Measurements from ENCODE around the gene SRRM3. TPM values are rescaled to one million over a fixed set of nuclear protein-coding genes. Genes with fewer than 3 reads are reported as not detected.
"Not testable (repeated sequence)": the region's sequence is repeated elsewhere in the genome, so short reads cannot be mapped to it uniquely, and the experiment has no call there.

Gene SRRM3
- total RNA-seq, 1 experiment from 2014 or later, result 3.8 TPM

DNA sequence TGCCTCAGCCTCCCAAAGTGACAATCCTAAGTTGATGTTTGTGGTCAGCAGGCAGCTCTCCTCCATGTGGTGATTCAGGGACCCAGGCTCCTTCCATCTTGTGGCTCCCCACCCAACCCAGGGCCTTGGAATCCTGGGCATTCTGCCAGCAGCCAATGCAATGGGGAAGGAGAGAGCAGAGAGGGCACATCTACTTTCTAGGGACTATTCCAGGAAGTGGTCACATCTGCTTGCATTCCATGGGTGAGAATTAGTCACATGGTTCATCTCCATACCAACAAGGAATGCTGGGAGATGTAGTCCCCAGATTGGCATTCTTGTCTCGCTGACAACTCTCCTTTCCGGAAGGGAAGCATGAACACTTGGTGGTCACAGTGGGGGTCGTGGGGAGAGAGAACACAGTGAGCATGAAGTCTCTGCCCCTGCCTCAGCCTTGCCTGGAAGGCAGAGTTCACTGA lies 9.9 kb upstream of the SRRM3 start:
- DNase-seq (ENCODE audit: low spot score), result peak; percentile 70

- no peak for DNase-seq (ENCODE audit: low spot score)
Observed at GRCh38 chr7:76193466-76193865, 8.2 kb upstream of the SRRM3 start.

DNA sequence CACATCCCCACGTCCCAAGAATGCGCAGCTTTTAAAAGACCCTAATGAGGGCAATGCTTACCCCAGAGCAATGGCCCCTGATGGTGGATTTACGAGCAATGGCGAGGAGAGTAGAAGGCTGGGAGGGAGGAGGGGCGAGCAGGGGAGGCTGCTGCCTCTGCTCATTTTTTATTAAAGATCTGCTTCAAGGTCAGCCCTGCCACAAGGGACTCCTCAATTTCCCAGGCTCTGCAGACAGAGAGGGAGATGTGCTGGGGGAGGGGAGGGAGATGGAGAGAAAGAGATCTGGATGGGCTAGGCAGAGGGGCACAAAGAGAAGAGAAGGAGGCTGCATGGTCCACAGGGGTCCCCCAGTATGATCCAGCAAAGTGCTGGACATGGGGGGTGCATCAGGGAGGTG lies 7.8 kb upstream of the SRRM3 start:
- DNase-seq (ENCODE audit: low spot score), result no peak

DNA sequence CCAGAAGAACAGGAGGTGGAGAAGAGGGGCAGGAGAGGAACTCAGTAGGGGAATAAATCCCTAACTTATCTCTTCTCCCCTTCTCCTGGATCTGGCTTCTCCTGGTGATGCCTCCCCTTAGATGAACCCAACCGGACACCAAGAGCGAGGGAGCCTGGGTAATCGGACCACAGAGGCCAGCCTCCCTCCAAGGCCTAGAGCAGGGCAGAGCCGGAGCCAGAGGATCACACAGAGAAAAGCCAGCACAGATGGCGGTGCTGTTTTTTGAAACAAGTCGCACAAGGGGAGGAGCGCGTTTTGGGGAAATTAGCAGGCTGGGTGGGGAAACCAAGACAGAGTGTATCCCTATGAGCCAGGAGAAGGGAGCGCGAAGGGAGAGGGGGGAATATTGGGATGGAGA lies 4.9 kb upstream of the SRRM3 start:
- DNase-seq (ENCODE audit: low spot score), result no peak

DNA sequence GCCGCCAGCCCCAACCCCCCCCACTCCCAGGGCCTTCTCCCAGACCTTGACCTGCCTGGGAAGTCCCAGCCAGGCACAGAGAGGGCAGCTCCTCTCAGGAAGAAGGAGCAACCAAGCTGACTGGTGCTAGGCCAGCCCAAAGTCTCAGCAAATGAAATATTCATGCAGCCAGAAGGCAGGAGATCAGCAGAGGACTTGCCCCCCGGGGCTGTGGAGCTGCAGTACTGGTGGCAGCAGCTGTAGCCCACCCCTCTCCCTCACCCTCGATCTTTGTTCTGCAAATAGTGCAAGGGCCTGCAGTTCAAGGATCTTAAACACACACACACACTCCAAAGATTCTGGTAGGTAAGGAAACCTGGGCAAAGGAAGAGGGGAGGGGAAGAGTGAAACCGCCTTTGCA lies 3.5 kb upstream of the SRRM3 start:
- no peak for DNase-seq (ENCODE audit: low spot score)

DNA sequence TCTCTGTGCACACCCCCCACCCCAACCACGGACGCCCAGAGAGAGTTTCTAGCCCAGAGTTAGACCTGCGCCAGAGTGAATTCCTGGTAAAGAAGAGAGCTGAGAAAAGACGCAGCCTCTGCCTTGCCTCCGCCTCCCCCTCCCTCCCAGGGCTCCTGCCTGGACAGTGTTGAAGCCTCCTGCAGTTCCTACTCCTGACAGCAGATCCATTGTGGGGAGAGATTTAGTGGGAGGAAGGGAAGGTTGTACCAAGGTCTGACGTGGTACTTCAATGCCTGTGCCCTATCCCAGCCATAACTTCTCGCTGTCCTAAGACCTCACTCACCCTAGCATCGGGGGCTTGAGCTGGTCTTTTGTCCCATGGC lies 952 bp downstream of the SRRM3 start:
- no peak for DNase-seq (ENCODE audit: low spot score)

GRCh38 chr7:76204147-76204546 lies 2.5 kb downstream of the SRRM3 start:
- no peak for DNase-seq (ENCODE audit: low spot score)

DNA sequence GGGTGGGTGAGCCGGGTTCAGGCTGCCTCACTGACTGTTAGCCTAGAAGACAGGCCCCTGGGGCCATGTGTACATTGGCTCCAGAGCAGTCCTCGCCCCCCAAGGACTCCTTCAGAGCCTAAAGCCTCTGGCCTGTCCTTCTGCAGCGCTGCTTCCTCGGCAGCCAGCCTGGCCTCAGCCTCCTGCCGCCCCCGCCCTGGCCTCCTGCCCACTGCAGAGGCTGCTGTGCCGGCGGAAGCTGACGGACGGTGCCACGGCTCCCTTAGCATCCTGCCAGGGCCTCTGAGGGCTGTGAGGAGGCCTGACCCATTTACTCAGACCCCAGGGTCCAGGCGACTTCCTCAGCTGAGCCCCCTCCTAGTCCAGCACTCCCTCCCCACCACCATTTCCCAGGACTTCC lies 4.9 kb downstream of the SRRM3 start:
- DNase-seq (ENCODE audit: low spot score), result no peak

DNA sequence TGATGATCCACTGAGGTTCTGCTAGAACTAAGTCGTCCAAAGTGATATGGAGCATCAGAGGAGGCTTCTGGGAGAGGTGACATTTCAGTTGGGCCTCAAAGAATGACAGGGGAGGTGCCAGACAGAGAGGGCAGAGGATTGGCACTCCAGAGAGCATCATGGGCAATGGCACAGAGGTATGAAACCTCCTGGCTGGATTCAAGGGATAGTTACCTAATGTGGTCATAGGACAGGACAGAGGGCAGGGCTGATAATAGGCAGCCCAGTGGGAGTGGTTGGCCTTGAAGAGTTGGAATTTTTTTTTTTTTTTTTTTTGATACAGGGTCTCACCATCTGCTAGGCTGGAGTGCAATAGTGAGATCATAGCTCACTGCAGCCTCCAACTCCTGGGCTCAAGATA lies 7.6 kb downstream of the SRRM3 start:
- no peak for DNase-seq (ENCODE audit: low spot score)

GRCh38 chr7:76211216-76211615 lies 9.5 kb downstream of the SRRM3 start:
- DNase-seq (ENCODE audit: low spot score), result no peak

DNA sequence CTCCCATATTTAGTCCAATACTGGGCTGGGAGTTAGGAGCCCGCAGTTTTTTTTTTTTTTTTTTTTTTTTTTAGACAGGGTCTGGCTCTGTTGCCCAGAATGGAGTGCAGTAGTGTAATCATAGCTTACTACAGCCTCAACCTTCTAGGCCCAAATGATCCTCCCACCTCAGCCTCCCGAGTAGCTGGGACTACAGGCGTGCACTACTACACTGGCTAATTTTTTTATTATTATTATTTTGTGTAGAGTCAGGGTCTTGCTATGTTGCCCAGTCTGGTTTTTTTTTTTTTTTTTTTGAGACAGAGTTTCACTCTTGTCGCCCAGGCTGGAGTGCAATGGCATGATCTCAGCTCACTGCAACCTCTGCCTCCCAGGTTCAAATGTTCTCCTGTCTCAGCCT lies 13.7 kb downstream of the SRRM3 start:
- DNase-seq (ENCODE audit: low spot score), result not testable (repeated sequence)

DNA sequence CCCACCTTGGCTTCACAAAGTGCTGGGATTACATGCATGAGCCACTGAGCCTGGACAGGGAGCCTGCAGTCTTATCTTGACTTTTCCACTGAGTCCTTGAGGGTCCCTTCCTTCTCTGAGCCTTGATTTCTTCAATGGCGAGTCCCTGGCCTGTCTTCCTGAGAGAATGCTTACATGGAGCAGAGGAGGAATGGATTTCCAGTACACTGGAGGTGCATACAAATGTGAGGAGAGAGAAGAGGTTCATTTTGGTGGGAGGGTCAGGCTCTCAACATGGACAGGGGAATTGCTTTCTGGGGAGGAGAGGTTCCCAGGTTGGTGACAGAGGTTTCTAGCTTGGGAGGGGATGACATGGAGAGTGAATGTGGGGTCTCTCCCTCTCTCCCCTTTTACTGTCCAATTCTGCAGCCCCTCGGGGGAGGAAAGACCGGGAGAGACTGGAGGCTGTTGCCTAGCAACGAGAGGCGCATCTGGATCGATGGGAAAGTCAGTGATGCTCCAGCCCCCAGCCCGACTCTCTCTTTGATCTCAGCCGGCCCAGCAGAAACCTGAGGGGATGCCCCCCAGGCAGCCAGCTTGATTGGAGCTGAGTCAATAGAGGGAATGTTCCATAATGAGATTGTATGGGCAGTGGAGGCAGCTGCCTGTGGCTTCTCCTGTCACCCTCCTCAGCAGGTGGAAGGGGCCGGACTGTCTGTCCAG lies 14.8 kb downstream of the SRRM3 start:
- no peak for DNase-seq (ENCODE audit: low spot score)

GRCh38 chr7:76217942-76218566 lies 16.4 kb downstream of the SRRM3 start:
- no peak for DNase-seq (ENCODE audit: low spot score)

- peak; percentile 84 for DNase-seq (ENCODE audit: low spot score)
Observed at GRCh38 chr7:76220185-76221057, 18.7 kb downstream of the SRRM3 start.

- no peak for DNase-seq (ENCODE audit: low spot score)
Observed at GRCh38 chr7:76222333-76222732, 20.6 kb downstream of the SRRM3 start.

DNA sequence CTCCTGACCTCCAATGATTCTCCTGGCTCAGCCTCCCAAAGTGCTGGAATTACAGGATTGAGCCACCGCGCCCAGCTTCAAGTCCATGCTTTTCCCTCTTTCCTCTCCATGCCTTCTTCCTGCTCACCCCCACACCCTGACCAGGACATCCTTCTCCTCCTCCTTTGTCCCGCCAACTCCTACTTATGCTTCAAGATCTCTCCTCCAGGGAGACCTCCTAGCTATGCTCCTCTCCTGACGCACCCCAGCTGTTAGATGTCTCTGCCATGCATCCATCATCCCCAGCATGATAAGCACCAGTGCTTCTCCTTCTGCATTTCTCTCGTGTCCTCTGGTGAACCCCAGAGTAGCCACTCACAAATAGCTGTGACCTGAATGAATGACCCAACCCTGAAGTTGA lies 21.1 kb downstream of the SRRM3 start:
- DNase-seq (ENCODE audit: low spot score), result no peak

GRCh38 chr7:76223286-76223972 lies 21.7 kb downstream of the SRRM3 start:
- no peak for DNase-seq (ENCODE audit: low spot score)

- DNase-seq (ENCODE audit: low spot score), result no peak
Observed at GRCh38 chr7:76224695-76225094, 23.0 kb downstream of the SRRM3 start.

DNA sequence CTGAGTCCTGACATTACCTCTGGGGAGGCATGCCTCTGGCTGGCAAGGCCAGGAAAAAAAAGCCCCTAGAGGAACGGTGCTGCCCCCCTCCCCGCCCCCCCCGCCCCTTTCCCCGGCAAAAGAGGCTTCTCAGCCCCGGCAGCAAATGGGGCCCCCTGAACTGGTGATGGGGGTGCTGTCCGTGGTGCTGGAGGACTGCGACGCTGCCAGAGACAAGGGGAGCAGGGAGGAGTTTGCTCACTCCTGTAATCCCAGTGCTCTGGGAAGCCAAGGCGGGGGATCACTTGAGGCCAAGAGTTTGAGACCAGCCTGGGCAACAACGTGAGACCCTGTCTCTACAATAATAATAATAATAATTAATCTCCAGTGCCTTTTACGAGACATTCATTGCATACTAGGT lies 23.7 kb downstream of the SRRM3 start:
- no peak for DNase-seq (ENCODE audit: low spot score)

GRCh38 chr7:76225951-76226350 lies 24.3 kb downstream of the SRRM3 start:
- no peak for DNase-seq (ENCODE audit: low spot score)

DNA sequence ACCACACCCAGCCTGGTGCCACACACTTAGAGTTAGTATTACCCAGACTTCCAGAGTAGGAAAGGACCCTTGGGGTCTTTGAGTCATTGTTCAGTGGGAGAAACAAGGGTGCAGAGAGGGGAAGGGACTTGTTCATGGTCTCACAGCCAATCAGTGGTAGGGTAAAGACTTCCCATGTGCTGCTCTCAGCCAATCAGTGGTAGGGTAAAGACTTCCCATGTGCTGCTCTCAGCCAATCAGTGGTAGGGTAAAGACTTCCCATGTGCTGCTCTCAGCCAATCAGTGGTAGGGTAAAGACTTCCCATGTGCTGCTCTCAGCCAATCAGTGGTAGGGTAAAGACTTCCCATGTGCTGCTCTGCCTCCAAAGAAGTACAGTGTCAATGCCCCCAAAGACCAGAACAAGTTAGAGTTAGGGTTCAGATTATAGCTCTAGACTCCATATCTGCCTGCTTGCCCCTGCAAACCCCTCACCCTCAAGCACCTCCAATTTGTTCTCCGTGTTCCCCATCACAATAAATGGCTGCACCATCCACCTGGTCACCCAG lies 25.3 kb downstream of the SRRM3 start:
- not testable (repeated sequence) for DNase-seq (ENCODE audit: low spot score)

DNA sequence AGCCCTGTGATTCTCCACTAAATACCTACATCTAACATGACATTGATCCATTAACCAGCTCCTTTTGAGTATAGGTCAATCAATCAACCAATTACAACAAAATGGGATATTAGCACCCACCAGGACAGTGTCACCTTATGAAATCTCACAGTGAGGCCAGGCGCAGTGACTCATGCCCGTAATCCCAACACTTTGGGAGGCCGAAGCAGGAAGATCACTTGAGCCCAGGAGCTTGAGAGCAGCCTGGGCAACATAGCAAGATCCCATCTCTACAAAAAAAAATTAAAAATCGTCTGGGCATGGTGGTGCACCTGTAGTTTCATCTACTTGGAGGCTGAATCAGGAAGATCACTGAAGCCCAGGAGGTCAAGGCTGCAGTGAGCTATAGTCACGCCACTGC lies 28.5 kb downstream of the SRRM3 start:
- DNase-seq (ENCODE audit: low spot score), result no peak
